Vagina (tissue), 2 donors: ENCODE results near the gene NT5DC4. TPM values are rescaled to one million over a fixed set of nuclear protein-coding genes. Genes with fewer than 3 reads are reported as not detected.
A peak's percentile ranks its signal among the peaks of the same experiment; 100 is the strongest.

Experiments
- DNase-seq, 2 donors: peaks; one replicate each; pipeline ENCODE4 v3.0.0-alpha.2; 2017; ENCODE audit errors: extremely low spot score in 2 of 2
- H3K27ac ChIP-seq: fragments of 200-600 bp; sonication (generic); one replicate; pipeline ENCODE4 v1.5.1; 2019
- H3K27me3 ChIP-seq: fragments of 200-600 bp; sonication (generic); one replicate; pipeline ENCODE4 v1.5.1; 2019
- H3K36me3 ChIP-seq, 2 donors: fragments of 200-600 bp; sonication (generic); one replicate each; pipeline ENCODE4 v1.5.1; 2017 to 2019
- H3K4me1 ChIP-seq: fragments of 200-600 bp; sonication (generic); one replicate; pipeline ENCODE4 v1.5.1; 2019
- H3K4me3 ChIP-seq, 2 donors: fragments of 200-600 bp; sonication (generic); 1 replicate in 1 of 2; 2 replicates in 1 of 2; pipeline ENCODE4 v1.5.1; 2016 to 2019
- H3K9me3 ChIP-seq: fragments of 200-600 bp; sonication (generic); one replicate; pipeline ENCODE4 v1.5.1; 2019
- POLR2A ChIP-seq, 2 donors: fragments of 450-650 bp; IDR thresholded peaks; one replicate each; pipeline ENCODE4 v1.6.1; 2017; ENCODE audit warnings: antibody characterized with exemption in 2 of 2, mild to moderate bottlenecking in 2 of 2, moderate library complexity in 2 of 2
- POLR2AphosphoS5 ChIP-seq, 2 donors: sonication (generic); formaldehyde crosslinking; IDR thresholded peaks; one replicate each; pipeline ENCODE4 v1.9.0; 2017; ENCODE audit warnings: antibody characterized with exemption in 2 of 2, mild to moderate bottlenecking in 2 of 2, low read depth in 1 of 2; ENCODE audit not compliant: insufficient read depth in 1 of 2
- intact Hi-C: fragments of 100-400 bp; cut with DNase I; formaldehyde crosslinking; loops from one replicate; pipeline ENCODE4 v1.15.1; 2023
- total RNA-seq: library from RNA; depleted of rRNA; stranded (reverse); fragments of >200 nt; gene quantifications from one replicate; pipeline ENCODE4 v1.2.3, GENCODE V29; 2016
- TF ChIP-seq, protein P1 (sequence below), 3 experiments: fragments of 450-650 bp in 2 of 3; fragments of 200-600 bp in 1 of 3; sonication (generic) in 1 of 3; IDR thresholded peaks; one replicate each; pipeline ENCODE4 v1.5.1; 2017 to 2019; ENCODE audit warnings: antibody characterized with exemption in 3 of 3, mild to moderate bottlenecking in 2 of 3, moderate library complexity in 2 of 3

The NT5DC4 gene
- total RNA-seq, 1 donor from 2014 or later = not detected

DNA sequence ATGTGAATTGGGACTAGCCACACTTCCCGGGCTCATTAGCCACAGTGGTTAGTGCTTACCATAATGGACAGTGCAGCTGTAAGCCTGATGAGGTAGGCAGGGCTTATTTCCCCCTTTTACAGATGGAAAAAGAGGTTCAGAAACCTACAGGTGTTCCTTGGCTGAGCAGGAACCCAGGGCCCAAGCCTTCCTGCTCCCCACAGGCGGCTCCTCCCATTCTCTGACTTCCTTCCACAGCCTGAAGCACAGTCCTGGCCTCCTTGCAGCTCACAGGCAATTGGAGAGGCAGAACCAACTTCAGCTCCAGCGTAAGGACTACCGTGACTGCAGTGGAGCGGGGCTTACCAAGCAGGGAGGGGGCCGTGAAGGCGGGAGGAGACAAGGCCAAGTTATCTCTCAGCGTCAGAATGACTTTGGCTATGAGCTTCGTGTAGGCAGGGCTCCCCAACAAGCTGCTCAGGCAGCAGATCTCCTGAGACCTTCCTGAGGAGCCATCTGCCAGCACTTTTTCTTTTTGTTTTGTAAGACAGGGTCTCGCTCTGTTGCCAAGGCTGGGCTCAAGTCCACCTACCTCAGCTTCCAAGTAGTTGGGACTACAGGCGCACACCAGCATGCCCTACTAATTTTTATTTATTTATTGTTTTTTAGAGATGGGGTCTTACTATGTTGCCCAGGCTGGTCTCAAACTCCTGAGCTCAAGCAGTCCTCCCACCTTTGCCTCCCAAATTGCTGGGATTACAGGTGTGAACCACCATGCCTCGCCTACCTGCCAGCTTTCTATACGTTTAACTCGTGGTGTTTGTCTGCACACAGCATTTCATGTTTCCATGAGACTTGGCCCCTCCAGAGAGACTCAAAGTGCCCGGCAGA, 34.2 kb upstream of the NT5DC4 start:
- TF ChIP-seq POLR2A (IDR thresholded peaks at IDR 0.05) (no peak), POLR2AphosphoS5 (IDR thresholded peaks at IDR 0.05; ENCODE audit: insufficient read depth in 1 of 2, low read depth in 1 of 2) (no peak)
- TF ChIP-seq, protein P1, sequence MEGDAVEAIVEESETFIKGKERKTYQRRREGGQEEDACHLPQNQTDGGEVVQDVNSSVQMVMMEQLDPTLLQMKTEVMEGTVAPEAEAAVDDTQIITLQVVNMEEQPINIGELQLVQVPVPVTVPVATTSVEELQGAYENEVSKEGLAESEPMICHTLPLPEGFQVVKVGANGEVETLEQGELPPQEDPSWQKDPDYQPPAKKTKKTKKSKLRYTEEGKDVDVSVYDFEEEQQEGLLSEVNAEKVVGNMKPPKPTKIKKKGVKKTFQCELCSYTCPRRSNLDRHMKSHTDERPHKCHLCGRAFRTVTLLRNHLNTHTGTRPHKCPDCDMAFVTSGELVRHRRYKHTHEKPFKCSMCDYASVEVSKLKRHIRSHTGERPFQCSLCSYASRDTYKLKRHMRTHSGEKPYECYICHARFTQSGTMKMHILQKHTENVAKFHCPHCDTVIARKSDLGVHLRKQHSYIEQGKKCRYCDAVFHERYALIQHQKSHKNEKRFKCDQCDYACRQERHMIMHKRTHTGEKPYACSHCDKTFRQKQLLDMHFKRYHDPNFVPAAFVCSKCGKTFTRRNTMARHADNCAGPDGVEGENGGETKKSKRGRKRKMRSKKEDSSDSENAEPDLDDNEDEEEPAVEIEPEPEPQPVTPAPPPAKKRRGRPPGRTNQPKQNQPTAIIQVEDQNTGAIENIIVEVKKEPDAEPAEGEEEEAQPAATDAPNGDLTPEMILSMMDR (IDR thresholded peaks at IDR 0.05) = no peak
- DNase-seq = no peak
- H3K27ac ChIP-seq = no peak overlapping the region

DNA sequence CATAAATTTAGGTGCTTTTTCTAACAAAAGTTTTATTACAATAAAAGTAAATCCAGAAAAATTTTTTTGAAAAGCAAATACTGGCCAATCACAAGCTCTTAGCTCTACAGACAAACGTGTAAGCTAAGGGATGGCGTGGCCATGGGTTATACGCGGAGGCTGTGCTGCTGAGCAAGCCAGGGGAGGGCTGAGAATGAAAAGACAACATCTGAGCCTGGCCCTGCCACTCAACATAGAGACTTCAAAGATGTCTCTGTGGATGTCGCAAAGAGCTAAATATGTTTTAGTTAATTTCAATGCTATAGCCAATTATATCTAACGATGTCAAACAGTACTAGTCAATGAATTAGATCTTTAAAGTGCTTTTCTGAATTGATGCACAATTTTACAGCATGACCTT, 33.3 kb upstream of the NT5DC4 start:
- Histone ChIP-seq H3K4me3 (no peak overlapping the region), H3K36me3 (no peaks in the 10 kb centered on the region), H3K9me3 (no peaks in the 10 kb centered on the region), H3K27ac (no peak overlapping the region), H3K27me3 (no peaks in the 10 kb centered on the region), H3K4me1 (peaks cover 4% of the 10 kb centered on the region)
- intact Hi-C loops = no loop called here
- DNase-seq = no peak
- TF ChIP-seq POLR2A (IDR thresholded peaks at IDR 0.05) = no peak
- no peak for TF ChIP-seq POLR2AphosphoS5 (IDR thresholded peaks at IDR 0.05; ENCODE audit: insufficient read depth in 1 of 2, low read depth in 1 of 2)
- TF ChIP-seq, protein P1 (IDR thresholded peaks at IDR 0.05) = no peak

More for the DNA sequence above, 34.2 kb upstream of the NT5DC4 start:
- Histone ChIP-seq H3K9me3 (no peaks in the 10 kb centered on the region), H3K36me3 (no peaks in the 10 kb centered on the region), H3K27me3 (no peaks in the 10 kb centered on the region), H3K4me1 (no peaks in the 10 kb centered on the region), H3K4me3 (no peak overlapping the region)
- intact Hi-C loops = no loop called here

DNA sequence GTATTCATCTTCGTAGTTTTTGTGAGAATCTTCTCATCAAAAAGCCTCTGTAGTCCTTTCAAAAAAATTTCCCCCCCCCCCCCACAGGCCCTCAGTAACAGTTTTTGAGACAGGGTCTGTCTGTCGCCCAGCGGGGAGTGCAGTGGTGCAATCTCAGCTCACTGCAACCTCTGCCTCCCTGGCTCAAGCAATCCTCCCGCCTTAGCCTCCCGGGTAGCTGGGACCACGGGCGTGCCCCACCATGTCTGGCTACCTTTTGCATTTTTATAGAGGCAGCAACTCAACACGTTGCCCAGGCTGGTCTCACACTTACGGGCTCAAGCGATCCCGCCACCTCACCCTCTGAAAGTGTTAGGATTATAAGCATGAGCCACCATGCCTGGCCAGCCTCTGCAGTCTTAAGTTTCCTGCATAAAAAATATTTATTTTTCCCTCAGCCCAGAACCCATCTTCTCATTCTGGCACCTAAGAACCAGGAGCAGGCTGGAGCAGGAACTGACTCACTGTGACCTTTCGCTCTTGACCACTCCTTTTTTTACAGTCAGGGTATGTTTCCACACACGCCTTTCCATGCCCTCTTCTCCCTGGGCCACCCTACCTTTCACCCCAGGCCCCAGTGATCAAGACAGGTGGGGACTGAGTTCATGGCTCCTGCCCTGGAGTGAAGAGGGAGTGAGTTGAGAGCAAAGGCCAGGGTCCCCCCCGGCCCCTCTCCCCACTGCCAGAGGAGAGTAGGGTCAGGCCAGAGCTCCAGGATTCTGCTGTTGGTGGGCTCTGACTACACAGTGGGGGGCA, 32.5 kb upstream of the NT5DC4 start:
- intact Hi-C loops = no loop called here
- Histone ChIP-seq H3K4me3 (no peak overlapping the region), H3K4me1 (peaks cover 9% of the 10 kb centered on the region), H3K27ac (no peak overlapping the region), H3K27me3 (no peaks in the 10 kb centered on the region), H3K9me3 (no peaks in the 10 kb centered on the region), H3K36me3 (no peaks in the 10 kb centered on the region)
- TF ChIP-seq, protein P1 (IDR thresholded peaks at IDR 0.05) = no peak
- no peak for TF ChIP-seq POLR2AphosphoS5 (IDR thresholded peaks at IDR 0.05; ENCODE audit: insufficient read depth in 1 of 2, low read depth in 1 of 2)
- DNase-seq = no peak

DNA sequence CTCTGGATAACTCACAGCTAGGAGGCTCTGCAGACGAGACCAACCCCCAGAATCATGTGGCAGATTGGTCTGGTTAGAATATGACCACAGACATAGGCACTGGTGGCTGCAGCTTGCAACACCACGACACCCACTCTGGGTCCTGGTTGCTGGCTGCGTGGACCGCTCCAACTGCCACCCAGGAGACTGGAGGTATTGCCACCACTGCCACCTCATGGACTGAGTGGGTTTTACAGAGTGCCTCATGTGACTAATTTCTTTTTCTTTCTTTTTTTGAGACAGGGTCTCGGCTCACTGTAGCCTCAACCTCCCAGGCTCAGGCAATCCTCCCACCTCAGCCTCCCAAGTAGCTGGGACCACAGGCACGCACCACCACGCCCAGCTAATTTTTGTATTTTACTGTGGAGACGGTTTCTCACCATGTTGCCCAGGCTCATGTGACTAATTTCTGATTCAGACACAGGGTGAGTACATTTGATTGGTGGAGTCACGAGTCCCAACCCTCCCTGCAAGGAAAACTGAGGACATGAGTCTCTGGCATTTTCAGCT, 29.9 kb upstream of the NT5DC4 start:
- H3K27ac ChIP-seq = no peak overlapping the region

More for the DNA sequence above, 29.9 kb upstream of the NT5DC4 start:
- H3K4me1 ChIP-seq = peaks cover 9% of the 10 kb centered on the region
- H3K9me3 ChIP-seq = no peaks in the 10 kb centered on the region
- no peak for TF ChIP-seq POLR2AphosphoS5 (IDR thresholded peaks at IDR 0.05; ENCODE audit: insufficient read depth in 1 of 2, low read depth in 1 of 2)
- TF ChIP-seq POLR2A (IDR thresholded peaks at IDR 0.05) = no peak
- TF ChIP-seq, protein P1 (IDR thresholded peaks at IDR 0.05) = peak; percentile 25 to 60 (median 48)
- H3K36me3 ChIP-seq = no peaks in the 10 kb centered on the region
- intact Hi-C loops = no loop called here
- no peaks in the 10 kb centered on the region for H3K27me3 ChIP-seq
- no peak for DNase-seq
- no peak overlapping the region for H3K4me3 ChIP-seq
